T-helper 1 cell (primary cell): Measurements from ENCODE around the gene TRNT1.

Experiments used
- DNase-seq, 5 donors: peaks; one replicate each; pipeline ENCODE4 v3.0.0-alpha.2; 2012 to 2020

Gene TRNT1

DNA sequence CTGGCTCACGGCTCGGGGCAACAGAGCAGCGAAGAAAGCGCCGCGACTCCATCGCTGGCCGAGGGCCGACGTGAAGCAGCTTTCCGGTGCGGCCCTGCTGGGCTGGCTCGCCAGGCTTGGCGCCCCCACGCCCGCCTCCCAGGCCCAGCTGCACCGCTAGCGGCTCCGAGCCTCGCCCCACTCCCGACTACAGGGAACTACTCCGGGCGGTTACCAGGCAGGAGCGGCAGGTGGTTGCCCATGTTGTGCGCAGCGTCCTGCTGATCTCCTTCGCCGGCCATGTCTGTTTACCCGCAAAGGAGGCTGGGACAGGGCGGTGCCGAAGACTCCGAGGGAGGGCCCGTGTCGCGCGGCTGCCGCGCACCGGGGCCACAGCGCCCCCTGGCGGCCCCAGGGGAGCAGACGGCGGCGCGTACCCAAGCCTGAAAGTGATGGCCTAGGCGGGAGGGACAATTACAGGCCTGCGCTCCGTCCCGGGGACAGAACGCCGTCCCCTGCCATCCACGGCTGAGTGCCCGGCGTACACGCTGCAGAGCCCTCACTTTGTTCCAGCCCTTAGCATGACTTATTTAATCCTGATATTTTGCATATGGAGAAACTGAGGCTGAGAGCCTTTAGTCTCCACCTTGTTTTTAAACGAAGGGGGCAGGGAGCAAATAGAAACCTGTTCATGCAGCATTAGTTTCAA is 52.8 kb downstream of the TRNT1 start, which contains the start of gene CRBN:
Gene CRBN (minus strand): TSS at position 285 of the 688 bp plus-strand sequence. CDS start 4 bp downstream, at position 281.
- peak; percentile 75 to 88 (median 85) for DNase-seq

- DNase-seq = no peak
These were observed 53.7 kb downstream of the TRNT1 start for GRCh38 chr3:3180456-3180855.

GRCh38 chr3:3184876-3185275 is 58.1 kb downstream of the TRNT1 start:
- no peak for DNase-seq

DNA sequence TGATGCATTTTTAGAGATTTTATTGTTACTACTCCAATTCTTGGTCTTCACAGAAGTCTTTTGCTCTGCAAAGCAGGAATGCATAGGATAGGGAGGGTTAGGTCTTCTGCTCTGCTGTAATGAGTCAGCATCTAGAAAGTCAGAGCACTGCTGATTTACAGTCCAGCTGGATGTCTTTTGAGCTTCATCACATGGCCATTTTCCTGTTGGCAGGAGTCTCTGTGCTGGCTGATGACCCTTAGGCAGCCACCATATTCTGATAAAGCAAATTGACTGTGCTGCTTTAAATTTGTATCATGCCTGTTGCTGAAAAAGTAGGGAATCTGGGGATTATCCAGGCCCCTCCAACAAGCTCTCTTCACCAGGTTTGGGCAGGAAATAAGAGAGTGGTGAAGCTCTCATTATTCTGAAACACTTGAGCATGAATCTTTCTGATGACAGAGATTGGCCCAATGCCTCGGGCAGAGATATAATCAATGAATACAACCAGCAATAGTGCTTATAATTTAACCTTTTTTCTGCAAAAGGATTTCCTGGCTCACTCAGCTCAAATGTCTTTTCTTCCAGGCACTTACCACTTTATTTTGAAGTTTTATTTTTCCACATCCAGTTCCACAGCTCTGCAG is 62.5 kb downstream of the TRNT1 start:
- no peak for DNase-seq

DNA sequence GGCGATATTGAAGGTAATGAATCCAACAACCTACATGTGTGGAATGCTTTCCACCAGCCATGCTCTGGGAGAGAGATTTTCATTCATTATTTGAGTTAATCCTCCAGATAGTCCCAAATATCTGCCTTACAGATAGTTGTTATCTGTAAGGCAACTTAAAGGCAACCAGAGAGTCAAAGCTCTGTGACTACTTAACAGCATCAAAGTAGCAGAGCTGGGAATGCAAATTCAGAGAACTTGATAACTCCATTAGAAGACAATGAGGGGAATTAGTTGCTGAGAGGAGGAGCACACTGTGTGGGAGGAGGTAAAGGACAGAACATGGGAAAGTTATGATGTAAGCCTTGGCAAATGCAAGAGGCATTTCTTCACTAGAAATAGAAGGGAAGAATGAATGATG is 63.2 kb downstream of the TRNT1 start:
- no peak for DNase-seq

DNA sequence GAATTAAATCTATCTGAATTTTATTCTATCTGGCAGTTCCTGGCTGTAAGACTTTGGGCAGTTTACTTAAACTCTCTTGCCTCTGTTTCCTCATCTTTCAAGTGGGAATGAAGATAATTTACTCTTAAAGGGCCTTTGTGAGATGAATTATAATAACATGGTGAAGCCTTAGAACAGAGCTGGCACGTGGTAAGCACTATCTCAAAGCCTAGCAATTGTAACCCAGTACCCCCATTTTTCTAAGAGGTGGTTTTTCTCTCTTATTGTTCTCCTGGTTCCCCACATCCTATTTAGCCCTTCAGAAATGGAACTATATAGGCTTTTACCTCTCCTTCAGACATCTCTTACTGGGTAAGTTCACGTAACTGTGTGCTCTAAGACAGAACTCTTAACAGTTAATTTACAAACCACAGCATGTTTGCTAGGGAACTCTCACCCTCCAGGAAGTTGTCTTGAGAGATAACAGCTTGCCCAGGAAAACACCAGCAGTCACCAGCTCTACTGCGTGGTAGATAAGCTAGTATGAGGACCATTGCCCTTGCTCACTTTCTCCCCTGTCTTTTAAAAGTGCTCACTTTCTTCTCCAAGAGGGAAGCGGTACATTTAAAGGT is 65.0 kb downstream of the TRNT1 start:
- peak in 1 of 5 donors; percentile 8 for DNase-seq

- DNase-seq = no peak
These were observed 65.5 kb downstream of the TRNT1 start for GRCh38 chr3:3192286-3192675.

DNA sequence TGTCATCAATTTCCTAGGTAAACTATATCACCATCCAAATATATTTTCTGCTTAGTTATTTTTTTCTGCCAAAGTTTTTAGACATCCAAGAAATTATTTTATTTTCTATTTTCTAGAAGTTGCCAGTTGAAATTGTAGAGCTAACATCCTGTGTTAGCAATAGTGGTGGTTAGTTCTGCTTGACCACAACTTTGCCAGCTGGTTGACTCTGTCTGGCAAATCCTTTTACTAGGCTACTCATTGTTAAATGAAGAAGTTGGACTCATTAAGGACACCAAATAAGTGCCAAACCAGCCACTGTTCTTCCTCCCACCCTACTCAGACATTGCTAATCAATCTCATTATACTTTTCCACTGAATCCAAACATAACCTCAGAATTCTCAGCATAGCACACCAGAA is 68.1 kb downstream of the TRNT1 start:
- DNase-seq = no peak

DNA sequence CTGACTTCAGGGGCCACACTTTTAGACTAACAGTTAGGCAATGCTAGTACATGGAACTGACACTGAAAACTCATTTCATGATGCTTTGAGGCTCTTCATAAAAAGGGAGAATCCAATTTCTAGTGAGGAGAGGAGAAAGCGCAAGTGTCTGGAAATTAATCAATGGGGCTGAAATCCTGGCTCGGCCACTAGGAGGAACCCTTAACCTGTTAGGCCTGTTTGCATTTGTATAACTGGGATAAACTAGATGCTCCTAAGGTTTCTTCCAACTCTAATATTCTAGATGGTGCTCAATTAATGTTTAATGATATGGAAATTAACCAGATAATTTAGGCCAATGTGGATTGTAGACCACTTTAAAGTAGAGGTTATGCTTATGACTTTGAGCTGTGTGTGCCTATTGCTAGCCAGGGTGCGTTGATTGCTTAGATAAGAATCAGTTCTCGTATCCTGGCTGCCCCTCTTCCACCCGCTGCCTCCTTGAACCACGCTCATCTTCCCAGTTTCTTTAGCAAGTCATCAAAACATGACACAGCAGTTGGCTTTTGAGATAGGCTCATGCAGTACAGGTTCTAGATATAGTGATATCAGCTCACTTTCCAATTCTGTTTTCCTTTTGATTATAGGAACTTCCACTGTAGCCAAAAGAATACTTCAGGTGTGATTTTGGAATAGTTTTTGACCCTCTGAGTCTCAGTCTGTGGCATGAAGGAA is 69.6 kb downstream of the TRNT1 start:
- no peak for DNase-seq
